Tibial nerve (tissue), 4 donors: ENCODE measurements around the gene PPP4C.

Source experiments
- EP300 ChIP-seq, 2 donors: sonication (generic); formaldehyde crosslinking; IDR thresholded peaks; one replicate each; pipeline ENCODE4 v1.6.1; 2017; ENCODE audit warnings: antibody characterized with exemption in 2 of 2, mild to moderate bottlenecking in 1 of 2
- POLR2A ChIP-seq, 2 donors: fragments of 450-650 bp; IDR thresholded peaks; one replicate each; pipeline ENCODE4 v1.6.1; 2017; ENCODE audit warnings: antibody characterized with exemption in 2 of 2, mild to moderate bottlenecking in 2 of 2, moderate library complexity in 2 of 2
- TF ChIP-seq, protein P1 (sequence below), 5 experiments: fragments of 200-600 bp in 3 of 5; fragments of 450-650 bp in 2 of 5; sonication (generic) in 3 of 5; IDR thresholded peaks; one replicate each; pipeline ENCODE4 v1.5.1; 2016 to 2019; ENCODE audit warnings: antibody characterized with exemption in 5 of 5, mild to moderate bottlenecking in 3 of 5, moderate library complexity in 2 of 5

DNA sequence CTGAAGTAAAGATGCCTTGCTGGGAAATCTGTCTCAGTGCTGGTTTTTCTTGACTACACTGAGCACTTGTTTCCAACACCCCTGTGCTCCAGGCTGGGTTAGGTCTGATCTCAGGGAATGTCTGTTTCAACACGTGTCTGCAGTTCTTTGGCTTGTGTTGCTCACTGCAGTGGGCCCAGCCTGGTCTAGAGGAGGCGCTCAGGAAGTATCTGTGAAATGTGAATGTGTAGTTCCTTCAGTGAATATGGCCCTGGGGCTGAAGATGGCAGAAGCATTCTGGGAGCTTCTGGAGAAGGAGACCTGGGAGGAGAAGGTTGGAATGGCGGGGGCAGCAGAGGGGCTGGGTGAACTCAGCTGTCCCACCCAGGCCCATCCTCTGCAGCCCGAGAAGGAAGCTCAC, 28.3 kb downstream of the PPP4C start:
- TF ChIP-seq POLR2A (IDR thresholded peaks at IDR 0.05), result no peak
- TF ChIP-seq, protein P1, sequence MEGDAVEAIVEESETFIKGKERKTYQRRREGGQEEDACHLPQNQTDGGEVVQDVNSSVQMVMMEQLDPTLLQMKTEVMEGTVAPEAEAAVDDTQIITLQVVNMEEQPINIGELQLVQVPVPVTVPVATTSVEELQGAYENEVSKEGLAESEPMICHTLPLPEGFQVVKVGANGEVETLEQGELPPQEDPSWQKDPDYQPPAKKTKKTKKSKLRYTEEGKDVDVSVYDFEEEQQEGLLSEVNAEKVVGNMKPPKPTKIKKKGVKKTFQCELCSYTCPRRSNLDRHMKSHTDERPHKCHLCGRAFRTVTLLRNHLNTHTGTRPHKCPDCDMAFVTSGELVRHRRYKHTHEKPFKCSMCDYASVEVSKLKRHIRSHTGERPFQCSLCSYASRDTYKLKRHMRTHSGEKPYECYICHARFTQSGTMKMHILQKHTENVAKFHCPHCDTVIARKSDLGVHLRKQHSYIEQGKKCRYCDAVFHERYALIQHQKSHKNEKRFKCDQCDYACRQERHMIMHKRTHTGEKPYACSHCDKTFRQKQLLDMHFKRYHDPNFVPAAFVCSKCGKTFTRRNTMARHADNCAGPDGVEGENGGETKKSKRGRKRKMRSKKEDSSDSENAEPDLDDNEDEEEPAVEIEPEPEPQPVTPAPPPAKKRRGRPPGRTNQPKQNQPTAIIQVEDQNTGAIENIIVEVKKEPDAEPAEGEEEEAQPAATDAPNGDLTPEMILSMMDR (IDR thresholded peaks at IDR 0.05), result no peak
- TF ChIP-seq EP300 (IDR thresholded peaks at IDR 0.05), result no peak
